ENCODE measurements around the gene HOXA6.

HOXA6 gene

GRCh38 chr7:27149842-27150567 is 2.4 kb upstream of the HOXA6 start:
- no peak for DNase-seq (ENCODE audit: low read depth)

DNA sequence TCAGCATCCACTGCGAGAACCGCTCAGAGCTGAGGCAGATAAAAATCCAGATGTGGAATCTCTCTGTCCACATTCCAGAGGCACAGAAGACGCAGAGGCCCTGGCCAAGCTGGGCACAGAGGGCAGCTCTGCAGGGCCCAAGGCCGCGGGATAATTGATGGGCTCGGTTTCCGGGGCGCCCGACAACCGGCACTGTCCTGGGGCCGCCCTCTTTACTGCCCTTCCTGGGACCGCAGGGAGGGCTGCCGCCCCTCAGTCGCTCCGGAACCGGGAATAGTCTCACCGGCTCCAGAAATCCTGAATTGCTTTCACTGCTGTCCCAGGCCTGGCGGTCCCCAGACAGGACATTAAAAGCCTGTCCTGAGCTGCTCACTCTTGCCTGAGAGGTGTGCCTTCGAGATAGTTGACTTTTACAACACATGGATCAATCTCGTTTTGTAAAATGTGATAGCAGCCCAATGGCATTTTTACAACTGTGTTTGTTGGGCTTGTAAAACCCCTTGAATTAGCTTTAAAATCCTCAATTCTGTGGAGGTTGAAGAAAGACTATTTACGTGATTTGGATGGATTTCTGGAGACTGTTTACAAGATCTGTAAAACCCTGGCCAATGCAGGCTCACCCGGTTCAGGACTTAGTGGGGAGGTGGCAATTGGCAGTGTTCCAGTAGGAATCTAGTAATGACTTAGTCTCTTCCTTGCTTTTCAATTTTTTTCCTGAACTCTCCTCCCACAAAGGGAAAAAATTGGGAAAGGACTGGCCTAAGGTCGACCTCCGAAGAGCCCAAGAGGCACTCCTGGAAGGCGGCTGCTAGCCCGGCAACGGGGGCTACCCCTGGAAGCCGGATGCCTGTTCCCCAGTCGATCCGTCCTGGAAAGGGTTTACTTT is 1.4 kb upstream of the HOXA6 start:
- DNase-seq (ENCODE audit: low read depth): no peak

DNA sequence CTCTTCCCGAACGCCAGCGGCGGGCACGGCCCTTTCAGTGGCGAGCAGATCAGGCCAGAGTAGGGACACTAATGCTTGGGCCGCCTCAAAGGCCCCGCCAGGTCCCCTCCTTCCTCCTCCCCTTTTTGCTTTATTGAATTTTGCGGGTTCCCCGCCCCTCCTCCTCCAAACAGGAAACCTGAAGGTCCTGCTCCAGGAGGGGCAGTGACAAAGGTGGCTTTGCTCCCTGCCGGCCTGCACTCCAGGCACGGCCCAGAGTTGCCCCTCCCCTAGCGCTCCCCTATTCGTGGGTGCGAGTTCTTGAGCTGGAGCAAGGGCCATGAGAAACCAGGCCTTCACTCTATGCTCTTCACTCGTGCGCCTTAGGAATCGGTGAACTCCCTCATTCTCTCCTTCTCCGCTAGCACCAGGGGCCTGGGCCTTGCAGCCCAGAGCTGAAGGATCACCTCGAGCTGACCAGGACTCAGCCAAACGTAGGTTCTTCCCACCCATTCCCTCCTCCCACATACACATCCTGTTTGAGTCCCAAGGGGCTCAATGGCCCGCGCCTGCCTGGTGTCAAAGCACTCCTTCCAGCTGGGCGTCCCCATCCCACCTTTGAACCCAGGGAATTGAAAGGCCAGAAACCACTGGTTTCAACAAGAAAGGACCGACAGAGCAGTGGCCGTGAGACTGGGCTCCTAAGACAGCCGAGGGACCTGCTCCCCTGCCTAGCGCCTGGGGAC is 619 bp upstream of the HOXA6 start:
- DNase-seq (ENCODE audit: low read depth): no peak

- no peak for DNase-seq (ENCODE audit: low read depth)
Observed at GRCh38 chr7:27146491-27147198, 929 bp downstream of the HOXA6 start.

DNA sequence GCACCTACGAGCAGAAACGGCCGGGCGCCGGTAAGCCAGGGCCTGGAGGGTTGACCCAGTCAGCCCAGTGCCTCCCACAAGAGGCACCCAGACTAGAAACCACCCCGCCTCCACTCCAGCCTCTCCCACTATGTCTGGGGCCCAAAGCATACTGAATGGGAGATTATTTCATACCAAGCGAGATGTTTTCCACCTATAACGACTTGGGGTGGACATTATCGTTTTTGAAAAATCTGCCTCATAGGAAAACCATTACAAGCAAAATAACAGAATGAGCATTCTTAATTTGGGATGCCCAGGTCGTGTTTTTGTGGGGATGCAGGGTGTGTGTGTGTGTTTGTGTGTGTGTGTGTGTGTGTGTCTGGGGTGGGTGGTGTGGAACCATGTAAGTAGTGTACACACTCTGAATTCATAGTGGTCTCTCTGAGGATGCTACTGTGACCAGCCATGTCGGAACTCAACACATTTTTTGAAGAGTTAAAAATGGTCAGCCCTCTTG is 1.6 kb downstream of the HOXA6 start:
- no peak for DNase-seq (ENCODE audit: low read depth)

- no peak for DNase-seq (ENCODE audit: low read depth)
Observed at GRCh38 chr7:27145165-27145913, 2.2 kb downstream of the HOXA6 start.

DNA sequence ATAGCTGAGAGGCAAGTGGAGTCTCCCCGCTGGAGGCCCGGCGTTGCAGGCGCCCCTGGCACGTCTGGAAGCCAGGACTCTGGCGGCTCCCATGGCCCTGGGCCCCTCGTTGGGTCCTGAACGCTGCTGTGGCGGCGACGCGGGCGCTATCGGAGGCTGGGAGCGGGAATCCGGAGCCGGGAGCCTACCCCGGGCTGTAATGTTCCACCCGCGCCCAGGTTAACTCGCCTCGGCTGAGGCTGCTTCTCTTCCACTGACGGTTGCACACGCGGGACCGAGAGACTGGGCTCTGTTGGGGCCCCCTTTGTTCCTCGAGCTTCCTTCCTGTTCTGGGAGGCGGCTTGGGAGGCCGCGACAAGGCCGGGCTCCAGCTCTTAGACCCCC is 2.8 kb downstream of the HOXA6 start:
- no peak for DNase-seq (ENCODE audit: low read depth)

DNA sequence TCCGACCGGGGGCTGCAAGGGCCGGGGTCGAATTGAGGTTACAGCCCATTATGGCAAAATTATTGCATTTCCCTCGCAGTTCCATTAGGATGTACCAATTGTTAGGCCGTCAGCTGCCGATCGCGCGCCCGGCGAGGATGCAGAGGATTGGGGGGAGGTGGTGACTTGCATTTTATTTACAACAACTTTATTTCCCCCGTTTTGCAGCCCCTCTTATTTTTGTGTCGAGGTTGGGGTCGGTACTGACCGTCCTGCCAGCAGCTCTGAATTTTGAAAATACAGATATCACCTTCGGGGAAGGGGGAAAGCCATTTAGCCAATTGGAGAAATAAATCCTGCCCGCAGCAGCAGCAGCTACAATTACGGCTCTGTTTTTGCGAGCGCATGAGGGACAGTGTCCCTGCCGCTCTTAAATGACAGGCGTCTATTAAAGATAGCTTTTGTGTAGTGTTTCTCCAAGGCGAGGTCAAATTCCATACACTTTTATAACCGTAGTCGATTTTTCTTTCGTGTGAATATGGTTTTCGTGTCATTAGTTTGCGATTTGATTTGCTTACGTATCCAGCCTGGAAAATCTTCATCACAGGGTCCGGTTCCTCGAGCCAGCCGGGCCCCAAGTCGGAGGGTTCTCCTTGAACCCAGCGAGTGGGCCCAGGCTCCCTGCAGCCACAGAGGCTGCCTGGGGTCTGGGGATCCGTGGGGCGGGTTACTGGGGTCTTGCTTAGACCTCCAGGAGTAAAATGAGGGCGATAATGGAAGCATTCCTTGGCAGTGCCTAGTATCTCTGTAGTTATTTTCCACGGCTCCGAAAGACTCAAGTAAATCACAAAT is 3.4 kb downstream of the HOXA6 start:
- no peak for DNase-seq (ENCODE audit: low read depth)

- no peak for DNase-seq (ENCODE audit: low read depth)
Observed at GRCh38 chr7:27143023-27143949, 4.3 kb downstream of the HOXA6 start, which contains the start of gene HOXA5. Gene HOXA5, minus strand, starts transcription at chr7:27143681. Its CDS starts 74 bp downstream, at chr7:27143607.

DNA sequence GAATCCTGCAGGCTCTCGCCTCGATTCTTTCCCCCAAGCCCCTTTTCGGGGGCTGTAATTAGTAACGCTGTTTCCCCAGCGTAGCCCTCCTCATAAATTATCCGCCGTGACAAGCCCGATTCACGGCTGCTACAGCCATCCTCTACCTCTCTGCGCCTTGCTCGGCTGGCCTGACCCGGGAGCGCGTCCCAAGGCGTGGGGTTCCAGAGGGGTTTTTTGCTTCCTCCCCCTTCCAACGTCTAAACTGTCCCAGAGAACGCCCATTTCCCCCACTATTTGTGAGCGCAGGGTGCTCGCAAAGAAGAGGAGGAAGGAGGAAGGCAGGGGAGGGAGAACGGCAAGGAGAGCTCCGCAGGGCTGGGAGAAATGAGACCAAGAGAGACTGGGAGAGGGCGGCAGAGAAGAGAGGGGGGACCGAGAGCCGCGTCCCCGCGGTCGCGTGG is 5.0 kb downstream of the HOXA6 start:
- DNase-seq (ENCODE audit: low read depth): no peak

GRCh38 chr7:27141923-27142579 is 5.5 kb downstream of the HOXA6 start:
- no peak for DNase-seq (ENCODE audit: low read depth)

- DNase-seq (ENCODE audit: low read depth): no peak
Observed at GRCh38 chr7:27141137-27141922, 6.2 kb downstream of the HOXA6 start.

DNA sequence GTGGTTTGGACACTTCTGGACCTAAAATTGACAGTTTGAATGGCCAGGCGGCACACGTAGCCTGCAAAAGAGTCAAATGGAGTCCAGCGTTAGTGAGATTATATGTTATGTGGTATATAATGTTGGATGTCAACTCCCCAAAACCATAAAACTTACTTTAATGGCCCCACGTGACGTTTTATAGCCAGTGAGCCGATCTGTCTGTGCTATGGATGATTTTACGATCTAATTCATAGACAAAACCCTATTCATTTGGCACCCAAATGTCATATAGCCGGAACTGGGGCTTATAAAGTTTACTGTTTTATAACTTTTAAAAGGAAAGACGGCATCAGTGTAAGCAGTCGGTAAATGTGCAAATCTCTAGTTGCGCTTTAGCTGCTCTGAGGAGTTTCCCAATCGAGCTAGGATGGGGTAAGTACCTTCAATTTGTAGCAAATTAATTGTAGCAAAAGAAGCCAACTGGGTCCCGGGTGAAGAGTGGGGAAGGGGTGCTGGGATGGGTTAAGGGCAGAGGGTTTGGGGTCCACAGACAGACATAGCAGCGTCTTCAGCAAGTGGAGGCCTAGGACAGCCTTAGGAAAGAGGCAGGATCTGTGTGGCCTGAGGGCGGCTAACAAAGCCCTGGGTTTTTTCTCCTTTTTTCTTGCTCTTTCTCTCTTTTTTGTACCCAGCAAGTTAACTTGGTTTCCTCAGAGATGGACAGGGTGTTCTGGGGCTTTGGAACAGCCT is 7.3 kb downstream of the HOXA6 start:
- no peak for DNase-seq (ENCODE audit: low read depth)

DNA sequence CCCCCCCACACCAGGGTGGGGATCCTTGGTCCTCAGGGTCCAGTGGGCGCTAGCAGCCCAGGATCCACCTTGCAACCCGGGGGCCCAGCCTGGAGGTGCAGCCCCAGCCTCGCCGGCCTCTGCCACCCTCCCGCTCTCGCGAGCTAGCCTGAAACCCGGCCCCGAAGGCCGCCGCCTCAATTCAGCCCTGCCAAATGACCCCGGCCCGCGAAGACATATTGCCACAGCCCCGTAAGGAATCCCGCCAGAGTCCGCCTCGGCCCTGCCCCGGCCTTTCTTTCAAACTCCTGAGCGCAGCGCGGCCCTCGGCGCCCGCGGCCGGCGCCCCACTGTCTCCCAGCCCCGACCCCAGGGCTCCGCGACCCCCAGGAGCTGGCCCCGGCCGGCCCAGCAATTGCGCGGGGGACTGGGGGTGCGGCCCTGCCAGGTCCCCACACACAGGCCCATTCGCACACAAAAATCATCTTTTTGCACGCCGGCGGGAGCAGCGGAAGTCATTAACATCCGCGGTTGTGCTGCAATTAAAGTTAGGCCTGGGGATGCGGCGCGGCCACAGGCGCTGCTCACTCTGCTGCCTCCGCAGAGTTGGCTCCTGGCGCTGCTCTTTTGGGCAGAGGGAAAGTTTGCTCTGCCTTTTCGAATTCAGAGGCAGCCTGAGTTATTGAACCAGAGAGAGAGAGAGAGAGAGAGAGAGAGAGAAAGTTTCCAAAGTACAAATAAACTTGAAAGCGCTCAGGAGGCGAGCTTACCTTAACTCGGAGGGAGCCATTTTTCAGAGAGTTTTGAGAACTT is 8.0 kb downstream of the HOXA6 start:
- DNase-seq (ENCODE audit: low read depth): no peak

- no peak for DNase-seq (ENCODE audit: low read depth)
Observed at GRCh38 chr7:27138985-27139333, 8.6 kb downstream of the HOXA6 start.

GRCh38 chr7:27138472-27138871 is 9.1 kb downstream of the HOXA6 start:
- DNase-seq (ENCODE audit: low read depth): no peak

All from fibroblast of the conjunctiva (primary cell).